ENCODE data around the gene CCN5.
"Not testable (repeated sequence)": the region's sequence is repeated elsewhere in the genome, so short reads cannot be mapped to it uniquely, and the experiment has no call there.

Gene CCN5

DNA sequence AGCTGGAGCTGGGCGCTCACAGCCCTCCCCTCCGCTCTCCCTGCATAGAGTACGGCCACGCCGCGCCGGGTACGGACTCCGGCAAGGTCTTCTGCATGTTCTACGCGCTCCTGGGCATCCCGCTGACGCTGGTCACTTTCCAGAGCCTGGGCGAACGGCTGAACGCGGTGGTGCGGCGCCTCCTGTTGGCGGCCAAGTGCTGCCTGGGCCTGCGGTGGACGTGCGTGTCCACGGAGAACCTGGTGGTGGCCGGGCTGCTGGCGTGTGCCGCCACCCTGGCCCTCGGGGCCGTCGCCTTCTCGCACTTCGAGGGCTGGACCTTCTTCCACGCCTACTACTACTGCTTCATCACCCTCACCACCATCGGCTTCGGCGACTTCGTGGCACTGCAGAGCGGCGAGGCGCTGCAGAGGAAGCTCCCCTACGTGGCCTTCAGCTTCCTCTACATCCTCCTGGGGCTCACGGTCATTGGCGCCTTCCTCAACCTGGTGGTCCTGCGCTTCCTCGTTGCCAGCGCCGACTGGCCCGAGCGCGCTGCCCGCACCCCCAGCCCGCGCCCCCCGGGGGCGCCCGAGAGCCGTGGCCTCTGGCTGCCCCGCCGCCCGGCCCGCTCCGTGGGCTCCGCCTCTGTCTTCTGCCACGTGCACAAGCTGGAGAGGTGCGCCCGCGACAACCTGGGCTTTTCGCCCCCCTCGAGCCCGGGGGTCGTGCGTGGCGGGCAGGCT, 35.1 kb downstream of the CCN5 start:
- no peak overlapping the region for H3K4me3 ChIP-seq (ENCODE audit: low read depth, low read length)
- DNase-seq (ENCODE audit: low read depth), result no peak

GRCh38 chr20:44752099-44752931, 37.1 kb downstream of the CCN5 start:
- H3K4me3 ChIP-seq (ENCODE audit: low read depth, low read length), result no peak overlapping the region
- no peak for DNase-seq (ENCODE audit: low read depth)

DNA sequence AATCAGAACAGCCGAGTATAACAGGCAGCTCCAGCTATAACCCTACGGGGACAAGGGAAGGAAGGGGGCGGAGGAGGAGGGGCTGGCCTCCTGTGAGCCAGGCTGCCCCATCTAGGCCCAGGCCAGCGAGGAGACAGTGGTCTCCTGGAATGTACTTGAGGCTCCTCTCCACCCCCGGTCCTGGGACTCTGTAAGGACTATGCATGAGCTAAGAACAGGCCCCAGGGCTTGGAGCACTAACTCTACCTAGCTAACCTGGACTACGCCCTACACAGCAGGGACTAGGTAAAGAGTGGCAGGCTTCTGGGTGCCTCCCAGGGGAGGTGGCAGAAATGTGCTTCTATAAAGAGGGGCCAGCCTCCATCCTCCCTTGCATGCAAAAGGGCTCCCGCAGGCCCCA, 39.4 kb downstream of the CCN5 start:
- H3K4me3 ChIP-seq (ENCODE audit: low read depth, low read length), result no peak overlapping the region
- no peak for DNase-seq (ENCODE audit: low read depth)

- no peak overlapping the region for H3K4me3 ChIP-seq (ENCODE audit: low read depth, low read length)
- DNase-seq (ENCODE audit: low read depth), result no peak
These were observed 41.0 kb downstream of the CCN5 start for GRCh38 chr20:44756011-44756688.

DNA sequence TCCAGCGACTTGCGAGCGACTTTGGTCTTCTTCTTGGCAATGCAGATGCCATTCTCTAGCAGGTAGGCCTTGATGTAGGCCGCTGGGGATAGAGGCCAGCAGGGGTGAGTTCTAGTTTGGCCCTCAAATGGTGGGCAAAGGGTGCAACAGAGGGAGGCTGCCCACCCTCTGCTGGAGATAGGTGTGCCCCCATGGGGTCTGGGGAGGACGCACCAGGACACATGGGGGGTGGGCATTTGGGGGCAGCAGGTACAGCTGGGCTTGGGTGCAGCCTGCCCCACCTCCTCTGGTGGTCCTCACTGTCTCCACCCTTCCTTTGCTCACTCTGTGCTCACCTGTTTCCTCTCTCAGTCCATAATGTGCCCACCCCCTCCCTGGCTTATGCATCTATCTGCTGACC, 41.8 kb downstream of the CCN5 start:
- no peak overlapping the region for H3K4me3 ChIP-seq (ENCODE audit: low read depth, low read length)
- DNase-seq (ENCODE audit: low read depth), result no peak

DNA sequence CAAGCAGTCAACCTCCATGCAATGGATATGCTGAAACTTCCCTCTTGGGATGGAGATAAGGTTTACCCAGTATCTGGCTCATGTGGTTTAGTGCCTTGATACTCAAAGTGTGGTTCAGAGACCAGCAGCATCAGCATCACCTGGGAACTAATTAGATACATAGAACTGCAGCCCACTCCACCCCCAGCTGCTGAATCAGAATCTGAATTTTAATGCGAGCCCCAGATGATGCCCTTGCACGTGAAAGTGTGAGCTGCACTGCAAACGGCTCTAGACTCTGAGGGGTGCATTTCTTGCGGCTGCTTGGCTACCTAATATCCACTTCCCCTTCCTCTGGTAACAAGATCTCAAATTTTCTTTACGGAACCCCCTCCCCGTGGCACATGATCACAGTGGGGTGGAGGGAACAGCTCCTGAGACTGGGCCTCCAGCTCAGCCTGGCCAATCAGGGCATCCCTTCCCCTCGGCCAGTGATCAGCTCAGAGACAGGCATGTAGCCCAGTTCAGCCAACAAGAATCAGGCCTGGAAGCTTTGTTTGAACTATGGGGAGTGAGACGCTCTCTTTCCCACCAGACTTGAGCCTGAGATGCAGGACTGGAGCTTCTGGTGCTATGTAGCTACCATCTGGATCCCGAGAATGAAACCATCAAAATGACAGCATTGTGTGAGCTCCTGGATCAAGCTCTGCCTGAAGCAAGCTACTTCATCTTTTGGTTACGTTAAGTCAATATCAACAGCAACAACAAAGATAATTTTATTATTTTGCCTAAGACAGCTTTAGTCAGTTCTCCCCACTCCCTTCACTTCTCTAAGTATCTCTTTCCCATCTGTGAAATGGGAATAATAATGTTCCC, 43.3 kb downstream of the CCN5 start:
- H3K4me3 ChIP-seq (ENCODE audit: low read depth, low read length), result no peak overlapping the region
- DNase-seq (ENCODE audit: low read depth), result no peak

GRCh38 chr20:44759595-44759994, 44.4 kb downstream of the CCN5 start:
- DNase-seq (ENCODE audit: low read depth), result no peak
- no peak overlapping the region for H3K4me3 ChIP-seq (ENCODE audit: low read depth, low read length)

- no peak overlapping the region for H3K4me3 ChIP-seq (ENCODE audit: low read depth, low read length)
- DNase-seq (ENCODE audit: low read depth), result no peak
These were observed 46.3 kb downstream of the CCN5 start for GRCh38 chr20:44761423-44761822.

DNA sequence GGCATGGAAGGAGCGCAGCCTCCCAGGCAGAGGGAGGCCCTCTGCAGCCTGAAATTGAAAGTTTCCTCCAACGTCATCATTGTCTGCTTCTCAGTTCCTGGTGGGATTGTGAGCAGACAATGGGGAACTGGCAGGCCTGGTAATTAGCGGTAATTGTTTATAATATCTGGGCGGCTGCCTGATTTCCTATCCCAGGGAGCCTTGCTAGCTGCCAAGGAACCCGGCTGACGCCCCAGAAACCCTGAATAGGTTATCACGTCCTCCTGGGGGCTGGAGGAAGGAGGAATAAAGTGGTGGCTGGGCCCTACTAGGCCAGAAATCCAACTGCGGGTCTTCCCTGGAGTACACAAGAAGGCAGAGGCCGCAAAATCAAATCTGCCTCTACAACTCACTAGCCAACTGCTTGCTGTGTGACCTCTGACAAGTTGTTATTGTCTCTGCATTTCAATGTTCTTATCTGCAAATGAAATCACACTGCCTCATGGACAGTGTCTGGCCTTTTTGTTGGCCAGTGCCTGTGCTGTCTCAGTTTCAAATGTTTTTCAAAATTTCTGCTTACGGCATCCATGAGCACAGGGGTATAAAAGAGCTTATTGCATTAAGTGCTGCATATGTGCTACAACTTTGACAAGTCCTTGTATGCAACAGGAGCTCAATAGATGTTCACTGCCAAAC, 47.4 kb downstream of the CCN5 start:
- no peak for DNase-seq (ENCODE audit: low read depth)
- H3K4me3 ChIP-seq (ENCODE audit: low read depth, low read length), result no peak overlapping the region

DNA sequence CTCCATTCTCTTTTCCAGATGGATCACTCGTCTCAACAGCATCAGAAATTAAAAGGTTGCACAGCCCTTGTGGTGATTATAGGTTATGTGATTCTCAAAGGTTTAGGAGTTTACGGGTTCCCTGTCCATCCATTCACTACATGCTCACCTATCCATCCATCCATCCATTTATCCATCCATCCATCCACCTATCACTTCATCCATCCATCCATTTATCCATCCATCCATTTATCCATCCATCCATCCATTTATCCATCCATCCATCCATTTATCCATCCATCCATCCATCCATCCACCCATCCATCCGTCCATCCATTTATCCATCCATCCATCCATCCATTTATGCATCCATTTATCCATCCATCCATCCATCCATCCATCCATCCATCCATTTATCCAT, 48.6 kb downstream of the CCN5 start:
- H3K4me3 ChIP-seq (ENCODE audit: low read depth, low read length); DNase-seq (ENCODE audit: low read depth): not testable (repeated sequence)

GRCh38 chr20:44765091-44765490, 49.9 kb downstream of the CCN5 start:
- DNase-seq (ENCODE audit: low read depth), result no peak
- no peak overlapping the region for H3K4me3 ChIP-seq (ENCODE audit: low read depth, low read length)

DNA sequence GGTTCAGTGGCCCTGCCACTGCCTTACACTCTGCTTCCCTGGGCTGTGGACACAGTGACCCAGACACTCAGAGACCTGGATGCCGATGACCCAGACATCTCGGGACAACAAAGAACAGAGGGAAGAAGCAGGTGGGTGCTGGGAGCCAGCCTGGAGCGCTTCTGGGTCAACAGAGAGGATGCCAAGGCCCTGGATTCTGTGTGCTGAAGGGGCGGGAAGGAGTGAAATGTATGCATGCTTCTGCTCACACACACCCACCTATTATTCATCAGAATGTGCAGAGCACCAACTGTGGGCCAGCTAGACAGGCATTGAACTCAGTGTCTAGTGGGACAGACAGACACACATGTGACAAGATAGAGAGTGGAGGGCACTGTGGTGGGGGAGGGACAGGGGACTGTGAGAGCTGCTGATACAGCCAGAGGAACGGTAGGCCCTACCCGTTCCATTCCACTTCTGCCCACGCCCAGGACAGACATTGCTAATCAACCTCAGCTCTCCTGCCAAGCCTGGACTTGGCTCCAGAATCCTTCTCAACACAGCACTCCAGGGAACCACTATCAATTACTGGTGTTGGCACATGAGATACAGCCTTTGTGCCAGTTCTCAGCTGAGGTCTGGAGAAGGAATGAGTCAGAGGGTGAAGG, 50.7 kb downstream of the CCN5 start:
- DNase-seq (ENCODE audit: low read depth), result no peak
- H3K4me3 ChIP-seq (ENCODE audit: low read depth, low read length), result no peak overlapping the region

DNA sequence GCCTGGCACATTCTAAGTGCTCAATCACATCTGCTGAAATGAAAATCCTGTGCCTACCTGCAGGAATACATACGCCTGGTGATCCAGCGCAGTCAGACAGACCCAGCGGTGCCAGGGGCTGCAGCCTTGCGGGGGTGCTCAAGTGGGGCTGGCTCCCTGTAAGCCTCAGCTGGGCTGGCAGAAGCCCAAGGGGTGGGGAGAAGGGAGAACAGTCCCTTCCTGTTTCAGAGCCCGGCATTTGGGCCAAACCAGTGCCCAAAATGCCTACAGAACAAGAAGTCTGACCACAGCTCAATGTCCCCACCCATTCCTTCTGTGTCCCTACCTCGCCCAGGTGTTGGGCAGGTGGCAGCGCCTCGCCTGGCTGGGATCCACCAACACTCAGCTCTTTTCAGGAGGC, 53.1 kb downstream of the CCN5 start:
- H3K4me3 ChIP-seq (ENCODE audit: low read depth, low read length), result no peak overlapping the region
- no peak for DNase-seq (ENCODE audit: low read depth)

DNA sequence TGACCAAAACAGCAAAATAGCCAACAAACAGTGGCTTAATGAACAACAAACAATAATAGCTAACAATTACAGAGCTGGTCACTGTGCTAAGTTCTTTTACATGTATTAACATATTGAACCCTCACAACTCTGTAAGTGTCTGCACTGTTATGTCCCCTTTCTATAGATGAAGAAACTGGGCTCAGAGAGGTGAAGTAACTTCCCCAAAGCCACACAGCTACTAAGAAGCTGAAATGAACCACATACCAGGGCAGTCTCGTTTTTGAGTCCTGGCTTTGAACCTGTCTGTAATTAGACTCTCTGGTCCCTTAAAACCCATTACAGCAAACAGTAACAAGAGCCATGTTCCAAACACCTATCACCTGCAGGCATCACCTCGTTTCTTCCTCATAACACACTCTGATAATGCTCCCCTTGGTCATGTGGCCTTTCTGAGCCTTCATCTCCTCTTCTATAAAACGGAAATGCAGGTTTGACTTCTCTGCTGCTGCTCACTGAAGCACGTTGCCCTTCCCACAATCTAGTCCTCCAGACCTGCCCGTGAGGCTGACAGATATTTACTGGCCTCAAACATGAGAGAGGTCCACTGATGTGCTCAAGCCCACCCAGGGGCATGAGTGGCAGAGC, 53.8 kb downstream of the CCN5 start:
- DNase-seq (ENCODE audit: low read depth), result no peak
- no peak overlapping the region for H3K4me3 ChIP-seq (ENCODE audit: low read depth, low read length)

GRCh38 chr20:44769481-44769863, 54.3 kb downstream of the CCN5 start:
- H3K4me3 ChIP-seq (ENCODE audit: low read depth, low read length), result no peak overlapping the region
- no peak for DNase-seq (ENCODE audit: low read depth)

- H3K4me3 ChIP-seq (ENCODE audit: low read depth, low read length), result no peak overlapping the region
- no peak for DNase-seq (ENCODE audit: low read depth)
These were observed 55.5 kb downstream of the CCN5 start for GRCh38 chr20:44770484-44771171.

- no peak overlapping the region for H3K4me3 ChIP-seq (ENCODE audit: low read depth, low read length)
- no peak for DNase-seq (ENCODE audit: low read depth)
These were observed 56.0 kb downstream of the CCN5 start for GRCh38 chr20:44771172-44771535.

DNA sequence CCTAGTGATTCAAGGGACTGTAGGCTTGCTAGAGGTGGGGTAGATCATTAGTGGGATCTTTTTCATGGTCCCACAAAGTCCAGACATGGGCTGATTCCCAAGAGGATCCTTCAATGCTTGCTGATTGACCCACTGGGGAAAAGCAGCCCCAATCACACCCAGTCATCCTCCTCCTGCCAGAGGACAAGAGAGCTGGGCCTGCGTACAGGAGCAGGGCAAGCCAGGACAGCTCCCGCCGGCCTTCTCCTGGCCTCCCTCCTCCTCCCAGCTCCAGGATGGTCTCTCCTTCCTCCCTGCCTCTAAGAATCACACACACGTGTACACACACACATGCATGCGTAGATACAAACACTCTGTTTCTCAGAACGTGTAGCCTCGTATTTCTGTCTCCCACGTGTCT, 57.5 kb downstream of the CCN5 start:
- DNase-seq (ENCODE audit: low read depth), result no peak
- H3K4me3 ChIP-seq (ENCODE audit: low read depth, low read length), result no peak overlapping the region

Measured in skeletal muscle cell (primary cell).